B cell (primary cell): ENCODE data around the gene EML6.

Experiments used
- EZH2 ChIP-seq: IDR thresholded peaks from 2 replicates; pipeline ENCODE4 v1.6.1; 2012; ENCODE audit warnings: borderline replicate concordance, low read depth, mild to moderate bottlenecking, moderate library complexity, low read length; ENCODE audit not compliant: insufficient read depth, poor library complexity, severe bottlenecking
- TF ChIP-seq, protein P1 (sequence below): fragments of 200-600 bp; IDR thresholded peaks from one replicate; pipeline ENCODE4 v1.8.0; 2022; ENCODE audit warnings: antibody characterized with exemption, mild to moderate bottlenecking

DNA sequence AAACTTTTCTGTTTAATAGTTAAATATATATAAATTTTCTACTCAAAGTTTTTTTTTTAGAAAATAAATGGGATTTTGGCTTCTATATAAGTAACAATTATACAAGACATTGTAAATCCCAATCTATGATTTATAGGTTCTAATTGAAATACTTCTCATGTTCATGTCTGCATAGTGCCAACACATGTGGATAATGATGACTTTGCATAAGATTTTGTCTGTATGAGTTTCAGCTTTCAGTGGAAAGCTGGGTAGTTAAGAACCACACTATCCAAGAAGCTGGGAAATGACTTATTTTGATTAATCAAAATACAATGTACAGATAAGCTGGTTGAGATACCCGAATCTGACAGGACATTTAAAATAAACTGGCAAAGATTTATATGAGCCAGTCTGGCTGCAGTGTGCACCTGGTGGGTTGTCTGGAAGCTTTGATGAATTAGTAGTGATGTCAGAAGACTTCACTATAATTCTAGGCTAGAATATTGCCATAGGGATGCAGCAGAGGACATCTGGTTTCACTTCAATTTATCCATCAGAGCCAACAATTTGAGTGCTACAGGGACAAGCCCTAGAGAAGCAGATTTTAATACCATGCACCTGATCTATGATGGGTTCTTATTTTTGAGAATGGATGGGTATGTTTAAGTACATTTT, 45.4 kb downstream of the EML6 start:
- TF ChIP-seq, protein P1, sequence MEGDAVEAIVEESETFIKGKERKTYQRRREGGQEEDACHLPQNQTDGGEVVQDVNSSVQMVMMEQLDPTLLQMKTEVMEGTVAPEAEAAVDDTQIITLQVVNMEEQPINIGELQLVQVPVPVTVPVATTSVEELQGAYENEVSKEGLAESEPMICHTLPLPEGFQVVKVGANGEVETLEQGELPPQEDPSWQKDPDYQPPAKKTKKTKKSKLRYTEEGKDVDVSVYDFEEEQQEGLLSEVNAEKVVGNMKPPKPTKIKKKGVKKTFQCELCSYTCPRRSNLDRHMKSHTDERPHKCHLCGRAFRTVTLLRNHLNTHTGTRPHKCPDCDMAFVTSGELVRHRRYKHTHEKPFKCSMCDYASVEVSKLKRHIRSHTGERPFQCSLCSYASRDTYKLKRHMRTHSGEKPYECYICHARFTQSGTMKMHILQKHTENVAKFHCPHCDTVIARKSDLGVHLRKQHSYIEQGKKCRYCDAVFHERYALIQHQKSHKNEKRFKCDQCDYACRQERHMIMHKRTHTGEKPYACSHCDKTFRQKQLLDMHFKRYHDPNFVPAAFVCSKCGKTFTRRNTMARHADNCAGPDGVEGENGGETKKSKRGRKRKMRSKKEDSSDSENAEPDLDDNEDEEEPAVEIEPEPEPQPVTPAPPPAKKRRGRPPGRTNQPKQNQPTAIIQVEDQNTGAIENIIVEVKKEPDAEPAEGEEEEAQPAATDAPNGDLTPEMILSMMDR = no peak
- TF ChIP-seq EZH2 = no peak
